Esophagus mucosa (tissue), 1 donor: Measurements from ENCODE around the gene CDH4. TPM values are rescaled to one million over a fixed set of nuclear protein-coding genes. Genes with fewer than 3 reads are reported as not detected.

Experiments
- ATAC-seq: fragments of 200-7000 bp; cut with Tn5 transposase; one replicate; pipeline ENCODE4 v1.9.1; 2020
- total RNA-seq: library from RNA; stranded (reverse); gene quantifications from one replicate; pipeline ENCODE4 v1.2.4, GENCODE V29; 2023
- donor health status: DM: yes; HTN: yes; CAD: no.

CDH4 gene
- total RNA-seq, 1 donor from 2014 or later = not detected

- ATAC-seq = peak; percentile 14
These were observed 445.9 kb downstream of the CDH4 start for GRCh38 chr20:61697666-61698597.

- ATAC-seq = no peak
These were observed 446.8 kb downstream of the CDH4 start for GRCh38 chr20:61698598-61699494.

GRCh38 chr20:61699495-61700374, 447.7 kb downstream of the CDH4 start:
- ATAC-seq = no peak

DNA sequence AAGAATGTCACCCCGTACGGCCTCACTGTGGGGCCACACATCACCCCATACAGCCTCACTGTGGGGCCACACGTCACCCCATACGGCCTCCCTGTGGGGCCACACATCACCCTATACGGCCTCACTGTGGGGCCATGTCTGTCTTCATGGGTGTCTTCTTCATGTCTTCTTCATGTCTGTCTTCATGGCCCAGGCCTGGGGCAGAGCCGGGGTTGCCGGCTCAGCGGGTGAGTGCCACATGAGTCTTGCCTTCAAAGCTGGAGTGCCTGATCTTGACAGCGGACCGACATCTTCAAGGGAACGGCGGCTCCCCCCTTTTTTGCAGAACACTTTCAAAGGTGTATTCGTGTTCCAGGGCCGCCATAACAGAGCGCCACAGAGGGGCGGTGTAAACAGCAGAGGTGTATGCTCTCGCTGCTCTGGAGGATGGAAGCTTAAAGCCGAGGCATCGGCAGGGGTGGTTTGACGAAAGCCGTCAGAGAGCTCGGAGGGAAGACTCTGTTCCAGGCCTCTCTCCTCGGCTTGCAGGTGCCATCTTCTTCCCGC, 448.6 kb downstream of the CDH4 start:
- no peak for ATAC-seq

GRCh38 chr20:61701401-61701800, 449.3 kb downstream of the CDH4 start:
- ATAC-seq = no peak

DNA sequence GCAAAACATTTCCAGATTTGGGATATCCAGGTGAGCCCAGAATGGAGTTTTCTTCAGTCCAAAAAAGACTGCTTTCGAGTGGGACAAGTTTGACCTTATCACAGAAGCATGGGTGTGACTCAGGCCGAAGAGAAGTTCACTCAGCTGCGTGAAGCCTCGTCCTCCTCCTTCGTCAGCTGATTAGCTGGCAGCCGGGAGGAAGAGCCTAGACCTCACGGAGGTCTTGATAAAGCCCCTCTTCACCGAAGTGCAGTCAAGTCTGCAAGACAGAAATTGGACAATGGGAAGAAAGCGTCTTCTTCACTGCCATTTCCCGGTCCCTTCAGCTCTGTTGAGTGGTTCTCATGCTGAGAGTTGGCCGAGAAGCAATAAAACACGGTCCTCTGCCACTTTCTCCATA, 449.7 kb downstream of the CDH4 start:
- no peak for ATAC-seq

DNA sequence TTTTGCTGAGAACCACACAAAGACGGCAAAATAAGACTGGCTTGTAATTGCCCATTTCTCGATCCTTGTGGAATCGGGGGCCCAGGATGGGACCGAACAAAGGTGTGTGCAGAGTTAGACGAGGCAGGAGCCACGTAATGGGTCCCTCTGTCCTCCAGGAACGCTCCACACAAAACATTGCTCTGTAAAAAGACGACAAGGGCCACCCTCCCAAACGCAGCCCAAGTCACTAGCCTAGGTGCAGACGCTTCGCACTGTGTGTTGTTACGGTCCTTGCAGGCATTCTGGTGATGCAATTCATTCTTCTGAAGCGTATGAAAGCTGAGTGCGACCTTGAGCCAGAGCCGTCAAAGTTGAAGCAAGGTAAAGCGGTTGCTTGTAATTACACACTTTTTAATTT, 450.2 kb downstream of the CDH4 start:
- ATAC-seq = no peak

DNA sequence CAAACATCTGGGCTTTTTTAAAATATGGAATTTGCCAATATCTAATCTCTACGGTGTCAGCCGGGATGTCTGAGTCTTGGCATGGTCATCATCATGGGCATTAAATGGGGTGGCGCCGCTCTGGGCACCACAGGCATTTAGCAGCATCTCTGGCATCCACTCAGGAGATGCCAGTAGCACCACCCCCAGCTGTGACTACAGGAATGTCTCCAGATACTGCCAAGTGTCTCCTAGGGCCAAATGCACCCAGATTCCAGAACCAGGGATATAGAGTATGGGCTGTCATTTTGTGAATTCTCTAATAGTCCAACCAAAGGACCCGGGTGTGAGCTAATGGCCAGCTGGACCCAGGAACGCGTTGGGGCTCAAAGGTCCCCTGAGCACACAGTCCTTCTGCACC, 452.6 kb downstream of the CDH4 start:
- ATAC-seq = no peak

GRCh38 chr20:61705386-61706258, 453.6 kb downstream of the CDH4 start:
- no peak for ATAC-seq

- ATAC-seq = no peak
These were observed 454.3 kb downstream of the CDH4 start for GRCh38 chr20:61706259-61706961.

- ATAC-seq = no peak
These were observed 456.8 kb downstream of the CDH4 start for GRCh38 chr20:61708891-61709290.

DNA sequence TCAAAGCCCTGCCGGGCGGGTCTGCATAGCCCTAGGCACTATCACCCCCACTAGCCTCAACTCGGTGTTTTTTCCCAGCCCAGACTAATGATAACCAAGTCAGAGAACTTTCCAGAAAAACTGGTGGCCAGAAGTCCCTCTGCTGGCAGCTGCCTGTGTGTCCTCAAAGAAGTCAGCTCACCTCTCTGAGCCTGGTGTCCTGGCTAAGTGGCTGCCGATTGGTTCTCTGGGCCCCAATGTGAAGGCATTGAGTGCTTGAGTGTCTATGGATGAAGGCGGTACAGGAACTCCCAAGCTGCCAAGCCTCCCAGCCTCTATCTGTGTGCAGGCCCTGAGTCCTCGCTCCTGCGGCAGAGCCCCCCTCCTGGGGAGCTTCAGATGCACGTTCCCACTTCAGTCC, 458.0 kb downstream of the CDH4 start:
- ATAC-seq = no peak

GRCh38 chr20:61712688-61713087, 460.6 kb downstream of the CDH4 start:
- no peak for ATAC-seq

DNA sequence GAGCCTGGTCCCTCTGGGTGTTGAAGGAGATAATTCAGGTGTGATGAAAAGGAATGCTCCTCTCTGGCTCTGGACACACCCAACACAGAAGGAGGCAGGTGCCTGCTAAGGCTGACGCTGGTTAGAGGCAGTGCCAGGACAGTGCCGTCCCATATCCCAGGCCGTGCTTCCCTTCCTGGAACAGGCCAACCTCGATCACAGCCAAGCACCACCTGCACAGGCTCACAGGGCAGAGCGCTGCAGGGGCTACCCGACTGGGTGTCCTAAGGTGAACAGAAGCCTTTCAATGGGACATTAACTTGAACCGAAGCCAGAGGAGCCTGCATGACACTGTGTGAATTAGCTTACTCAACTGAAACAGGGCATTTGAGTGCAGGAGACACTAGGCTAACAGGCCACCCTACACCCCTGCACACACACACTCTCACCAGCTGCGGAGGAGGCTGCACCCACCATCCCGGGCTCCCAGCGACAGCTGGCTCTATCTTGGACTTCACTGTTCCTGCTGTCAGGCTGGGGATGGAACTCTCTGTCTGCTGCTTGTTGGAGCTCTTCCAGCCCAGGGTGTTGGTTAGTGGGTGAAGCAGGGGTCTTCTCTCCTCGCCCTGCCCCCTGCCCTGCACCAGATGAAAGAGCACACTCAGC, 466.4 kb downstream of the CDH4 start:
- ATAC-seq = no peak

- no peak for ATAC-seq
These were observed 467.8 kb downstream of the CDH4 start for GRCh38 chr20:61719691-61720347.

DNA sequence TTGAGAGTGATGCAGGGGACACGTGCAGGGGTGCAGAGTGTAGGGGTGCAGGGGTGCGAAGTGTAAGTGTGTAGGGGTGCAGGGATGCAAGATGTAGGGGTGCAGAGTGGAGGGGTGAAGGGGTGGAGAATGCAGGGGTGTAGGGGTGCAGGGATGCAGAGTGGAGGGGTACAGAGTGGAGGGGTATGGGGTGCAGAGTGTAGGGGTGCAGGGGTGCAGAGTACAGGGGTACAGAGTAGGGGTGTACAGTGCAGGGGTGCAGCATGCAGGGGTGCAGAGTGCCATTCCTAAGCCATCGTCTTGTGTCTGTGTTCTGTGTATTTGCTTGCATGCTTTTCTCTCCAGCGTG, 468.3 kb downstream of the CDH4 start:
- ATAC-seq = no peak

- no peak for ATAC-seq
These were observed 470.2 kb downstream of the CDH4 start for GRCh38 chr20:61722146-61722678.

GRCh38 chr20:61723529-61724257, 471.6 kb downstream of the CDH4 start:
- ATAC-seq = no peak
